D721Med (cell line): Measurements from ENCODE around the gene DGKB.
"Not testable (repeated sequence)": the region's sequence is repeated elsewhere in the genome, so short reads cannot be mapped to it uniquely, and the experiment has no call there.

Source experiments
- DNase-seq: peaks from one replicate; pipeline ENCODE4 v3.0.0; 2011; ENCODE audit warnings: low spot score; ENCODE audit not compliant: insufficient read length
- FAIRE-seq: peaks from 2 replicates; lab custom pipeline; 2011; peaks lifted over from hg19 to GRCh38; lab: Jason Lieb, UNC
- CTCF ChIP-seq: IDR thresholded peaks from 2 replicates; pipeline ENCODE4 v1.5.1; 2012; ENCODE audit warnings: mild to moderate bottlenecking, control low read depth; ENCODE audit not compliant: insufficient read depth; ENCODE audit errors: missing control alignments

Gene DGKB

GRCh38 chr7:14286036-14286435, 616.5 kb downstream of the DGKB start:
- DNase-seq, result no peak

GRCh38 chr7:14279065-14279871, 623.3 kb downstream of the DGKB start:
- not testable (repeated sequence) for DNase-seq, FAIRE-seq

More at GRCh38 chr7:14286036-14286435, 616.5 kb downstream of the DGKB start:
- FAIRE-seq, result no peak
- no peak for TF ChIP-seq CTCF

GRCh38 chr7:14275356-14275755, 627.2 kb downstream of the DGKB start:
- DNase-seq, result no peak
- FAIRE-seq, result no peak
- TF ChIP-seq CTCF, result no peak

GRCh38 chr7:14271441-14271840, 631.1 kb downstream of the DGKB start:
- FAIRE-seq, result no peak
- DNase-seq, result no peak

GRCh38 chr7:14270099-14270498, 632.5 kb downstream of the DGKB start:
- TF ChIP-seq CTCF, result no peak
- DNase-seq, result no peak
- FAIRE-seq, result no peak

More at GRCh38 chr7:14271441-14271840, 631.1 kb downstream of the DGKB start:
- no peak for TF ChIP-seq CTCF

- no peak for FAIRE-seq
- TF ChIP-seq CTCF, result no peak
- no peak for DNase-seq
Measured at GRCh38 chr7:14260011-14260410, 642.5 kb downstream of the DGKB start.

- no peak for TF ChIP-seq CTCF
- FAIRE-seq (no peak), DNase-seq (no peak)
Measured at GRCh38 chr7:14258861-14259260, 643.7 kb downstream of the DGKB start.
